NCI-H2107 treated with DMSO at 0.1 percent for 48 hours (cell line): ENCODE measurements around the gene TWIST2.

Source experiments
- DNase-seq: peaks from one replicate; lab custom pipeline; 2025; ENCODE audit not compliant: unreplicated experiment; lab: John Stamatoyannopoulos, UW

TWIST2 gene

DNA sequence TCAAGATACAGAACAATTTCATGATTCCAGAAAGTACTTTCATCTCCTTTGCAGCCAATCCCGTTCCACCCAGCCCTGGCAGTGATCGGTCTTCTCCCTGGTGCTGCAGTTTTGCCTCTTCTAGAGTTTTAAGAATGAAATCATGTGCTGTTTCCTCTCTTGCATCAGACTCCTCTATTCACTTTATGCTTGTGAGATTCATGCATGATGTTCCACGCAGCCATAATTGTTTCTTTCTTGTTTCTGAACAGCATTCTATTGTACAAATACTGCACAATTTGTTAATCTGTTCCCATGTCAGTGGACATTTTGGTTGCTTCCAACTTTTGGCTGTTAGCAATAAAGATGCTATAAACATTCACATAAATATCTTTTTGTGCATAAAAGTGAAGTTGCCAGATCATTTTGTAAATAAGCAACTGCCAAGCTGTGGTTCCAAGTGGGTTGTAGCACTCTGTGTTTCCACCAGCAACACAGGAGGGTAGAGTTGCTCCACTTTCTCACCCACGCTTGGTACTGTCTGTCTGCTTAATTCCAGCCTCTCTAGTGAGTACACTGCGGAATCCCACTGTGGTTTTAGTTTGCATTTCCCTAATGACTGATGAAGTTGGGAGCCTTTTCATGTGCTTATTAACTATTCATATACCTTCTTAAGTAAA lies 104.5 kb downstream of the TWIST2 start:
- no peak for DNase-seq

- no peak for DNase-seq
These were observed 107.1 kb downstream of the TWIST2 start for GRCh38 chr2:238954841-238955591.

GRCh38 chr2:238955648-238956531 lies 108.0 kb downstream of the TWIST2 start:
- no peak for DNase-seq

DNA sequence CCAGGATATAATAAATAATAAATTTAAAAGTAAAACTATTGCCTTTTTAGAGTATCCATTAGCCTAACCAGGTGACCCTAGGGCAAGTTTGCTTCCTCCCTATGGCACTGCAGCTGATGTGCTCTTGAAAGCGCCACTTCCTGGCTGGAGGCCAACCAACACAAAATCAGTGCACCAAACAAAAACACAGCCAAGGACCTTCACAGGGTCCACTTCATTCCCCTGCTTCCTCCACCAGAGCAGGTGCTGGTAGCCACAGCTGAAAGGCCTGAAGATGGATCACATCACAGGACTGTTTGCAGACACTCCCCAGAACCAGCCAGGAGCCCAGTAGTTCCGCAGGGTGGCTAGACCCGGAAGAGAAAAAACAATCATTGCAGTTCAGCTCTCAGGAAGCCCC lies 108.8 kb downstream of the TWIST2 start:
- DNase-seq, result no peak
